H1 (cell line): Measurements from ENCODE around the gene FADS3. TPM values are rescaled to one million over a fixed set of nuclear protein-coding genes. Genes with fewer than 3 reads are reported as not detected.

Experiments used
- CTCF ChIA-PET: fragments of 300-600 bp; sonication (Branson Sonifier 250); formaldehyde crosslinking; loops from one replicate; lab custom pipeline; 2021; ENCODE audit not compliant: partially characterized antibody; lab: Charles Lee
- POLR2A ChIA-PET: fragments of 300-600 bp; sonication (Branson Sonifier 250); formaldehyde crosslinking; loops from one replicate; lab custom pipeline; 2021; ENCODE audit warnings: inconsistent platforms; ENCODE audit not compliant: partially characterized antibody; lab: Charles Lee
- DNase-seq, 2 experiments: peaks; one replicate each; pipeline versions ENCODE4 v3.0.0 to v3.0.0-alpha.2; 2010 to 2022; ENCODE audit warnings: low spot score in 2 of 2, low read depth in 1 of 2, mixed read lengths in 1 of 2
- FAIRE-seq: peaks from 2 replicates; lab custom pipeline; 2011; peaks lifted over from hg19 to GRCh38; lab: Jason Lieb, UNC
- H2AFZ ChIP-seq: 2 replicates; pipeline ENCODE4 v1.8.1; 2012; ENCODE audit warnings: low read length, inconsistent platforms
- H2AK5ac ChIP-seq: 2 replicates; pipeline ENCODE4 v1.6.1; 2013; ENCODE audit warnings: low read depth, low read length
- H2BK120ac ChIP-seq: replicated peaks from 2 replicates; pipeline ENCODE3; 2013; ENCODE audit warnings: low read depth, low read length, inconsistent platforms
- H2BK12ac ChIP-seq: 2 replicates; pipeline ENCODE4 v1.6.1; 2013; ENCODE audit warnings: low read depth, low read length
- H2BK15ac ChIP-seq: 2 replicates; pipeline ENCODE4 v1.6.1; 2013; ENCODE audit warnings: low read length
- H2BK20ac ChIP-seq: 2 replicates; pipeline ENCODE4 v1.6.1; 2013; ENCODE audit warnings: low read length
- H2BK5ac ChIP-seq: 2 replicates; pipeline ENCODE4 v1.6.1; 2013; ENCODE audit warnings: low read depth, low read length
- H3K14ac ChIP-seq: 2 replicates; pipeline ENCODE4 v1.6.1; 2013; ENCODE audit warnings: inconsistent platforms; ENCODE audit not compliant: insufficient read length
- H3K18ac ChIP-seq: 2 replicates; pipeline ENCODE4 v1.6.1; 2013; ENCODE audit warnings: low read length; ENCODE audit errors: extremely low read depth
- H3K23ac ChIP-seq: 2 replicates; pipeline ENCODE4 v1.6.1; 2013; ENCODE audit warnings: inconsistent platforms; ENCODE audit not compliant: insufficient read length
- H3K23me2 ChIP-seq: 2 replicates; pipeline ENCODE4 v1.6.1; 2013; ENCODE audit warnings: low read depth, low read length
- H3K27ac ChIP-seq: 2 replicates; pipeline ENCODE4 v1.6.1; 2011; ENCODE audit warnings: low read depth, low read length, inconsistent platforms
- H3K27me3 ChIP-seq, 4 experiments: replicated peaks in 1 of 4; 1 replicate in 1 of 4; 2 replicates in 3 of 4; pipeline versions ENCODE4 v1.6.1 to v1.8.1; 2011 to 2013; ENCODE audit warnings: low read length in 3 of 4, mild to moderate bottlenecking in 3 of 4, inconsistent platforms in 2 of 4, mixed read lengths in 2 of 4, moderate library complexity in 1 of 4; ENCODE audit not compliant: control insufficient read depth in 3 of 4, insufficient read depth in 3 of 4; ENCODE audit errors: extremely low read depth in 1 of 4
- H3K36me3 ChIP-seq, 4 experiments: 2 replicates each; pipeline versions ENCODE4 v1.6.1 to v1.8.1; 2011 to 2013; ENCODE audit warnings: mild to moderate bottlenecking in 4 of 4, low read length in 3 of 4, moderate library complexity in 2 of 4, control low read depth in 1 of 4, inconsistent platforms in 1 of 4; ENCODE audit not compliant: insufficient read depth in 4 of 4, control insufficient read depth in 2 of 4
- H3K4ac ChIP-seq: replicated peaks from 2 replicates; pipeline ENCODE3; 2013; ENCODE audit warnings: low read length, low read depth, mixed read lengths, inconsistent platforms; ENCODE audit not compliant: insufficient read length
- H3K4me1 ChIP-seq, 4 experiments: replicated peaks in 1 of 4; 1 replicate in 1 of 4; 2 replicates in 3 of 4; pipeline versions ENCODE4 v1.6.1 to v1.8.1; 2011 to 2013; ENCODE audit warnings: low read length in 3 of 4, inconsistent platforms in 2 of 4, mixed read lengths in 1 of 4; ENCODE audit not compliant: insufficient read depth in 4 of 4, control insufficient read depth in 3 of 4
- H3K4me2 ChIP-seq, 2 experiments: 2 replicates each; pipeline versions ENCODE4 v1.6.1 to v1.8.1; 2011 to 2013; ENCODE audit warnings: low read depth in 2 of 2, low read length in 2 of 2, control low read depth in 1 of 2, inconsistent platforms in 1 of 2, mild to moderate bottlenecking in 1 of 2; ENCODE audit not compliant: insufficient read depth in 1 of 2
- H3K4me3 ChIP-seq, 4 experiments: fragments of 200-600, 300-600 bp in 1 of 4; sonication (generic), shearing (Covaris generic), sonication (Bioruptor Twin) in 1 of 4; 2 replicates each; pipeline versions ENCODE4 v1.5.1 to v1.8.1; 2011 to 2016; ENCODE audit warnings: low read length in 4 of 4, low read depth in 3 of 4, control low read depth in 2 of 4, inconsistent platforms in 2 of 4, mild to moderate bottlenecking in 2 of 4, mixed read lengths in 1 of 4, moderate library complexity in 1 of 4; ENCODE audit not compliant: insufficient read depth in 2 of 4; ENCODE audit errors: extremely low read depth in 1 of 4
- H3K56ac ChIP-seq: replicated peaks from 2 replicates; pipeline ENCODE3; 2013; ENCODE audit warnings: low read depth, mild to moderate bottlenecking, mixed read lengths, low read length, inconsistent platforms; ENCODE audit not compliant: insufficient read length
- H3K79me1 ChIP-seq: 2 replicates; pipeline ENCODE4 v1.6.1; 2013; ENCODE audit warnings: low read depth, low read length, control low read depth
- H3K79me2 ChIP-seq, 2 experiments: 2 replicates each; pipeline versions ENCODE4 v1.6.1 to v1.8.1; 2012 to 2013; ENCODE audit warnings: low read length in 2 of 2, mild to moderate bottlenecking in 2 of 2, inconsistent platforms in 1 of 2; ENCODE audit not compliant: insufficient read depth in 2 of 2, control insufficient read depth in 1 of 2
- H3K9ac ChIP-seq, 4 experiments: replicated peaks in 1 of 4; 1 replicate in 1 of 4; 2 replicates in 3 of 4; pipeline versions ENCODE4 v1.6.1 to v1.8.1; 2011 to 2013; ENCODE audit warnings: low read depth in 3 of 4, low read length in 3 of 4, control low read depth in 2 of 4, mild to moderate bottlenecking in 2 of 4, moderate library complexity in 2 of 4, inconsistent platforms in 1 of 4; ENCODE audit errors: extremely low read depth in 1 of 4
- H3K9me3 ChIP-seq, 2 experiments: 2 replicates each; pipeline versions ENCODE4 v1.6.1 to v1.8.1; 2012 to 2013; ENCODE audit warnings: mild to moderate bottlenecking in 2 of 2, moderate library complexity in 2 of 2, control low read depth in 1 of 2, inconsistent platforms in 1 of 2, low read depth in 1 of 2, low read length in 1 of 2, mixed read lengths in 1 of 2; ENCODE audit not compliant: insufficient read depth in 2 of 2
- H4K20me1 ChIP-seq, 2 experiments: replicated peaks in 1 of 2; 2 replicates each; pipeline versions ENCODE3 to v1.8.1; 2011 to 2013; ENCODE audit warnings: inconsistent platforms in 2 of 2, low read length in 2 of 2, mild to moderate bottlenecking in 1 of 2; ENCODE audit not compliant: insufficient read depth in 2 of 2, control insufficient read depth in 1 of 2
- H4K5ac ChIP-seq: 2 replicates; pipeline ENCODE4 v1.6.1; 2013; ENCODE audit warnings: low read length, low read depth, mixed read lengths, inconsistent platforms; ENCODE audit not compliant: insufficient read length
- H4K8ac ChIP-seq: 2 replicates; pipeline ENCODE4 v1.8.0; 2013; ENCODE audit warnings: mild to moderate bottlenecking, moderate library complexity, low read length, inconsistent platforms; ENCODE audit not compliant: insufficient read depth; ENCODE audit errors: extremely low read depth
- H4K91ac ChIP-seq: replicated peaks from 2 replicates; pipeline ENCODE3; 2013; ENCODE audit warnings: low read length, mixed read lengths, inconsistent platforms; ENCODE audit not compliant: insufficient read length
- EZH2 ChIP-seq: fragments of 200-600 bp; sonication (generic); IDR thresholded peaks from 2 replicates; pipeline ENCODE4 v1.7.1; 2012; ENCODE audit warnings: low read depth, mild to moderate bottlenecking, moderate library complexity, low read length, inconsistent platforms; ENCODE audit not compliant: severe bottlenecking
- GABPA ChIP-seq: IDR thresholded peaks from 2 replicates; pipeline ENCODE4 v1.6.1; 2011; ENCODE audit warnings: mild to moderate bottlenecking, low read length, moderate library complexity, borderline replicate concordance; ENCODE audit not compliant: insufficient read depth
- JUND ChIP-seq: IDR thresholded peaks from 2 replicates; pipeline ENCODE4 v1.6.1; 2011; ENCODE audit warnings: mild to moderate bottlenecking, improper control_type of control experiment, low read length
- SP2 ChIP-seq: IDR thresholded peaks from 2 replicates; pipeline ENCODE4 v1.6.1; 2012; ENCODE audit warnings: mild to moderate bottlenecking, low read length, inconsistent platforms
- WGBS, 2 experiments: shearing (Covaris generic) in 1 of 2; methylation state at CpG; one replicate each; pipeline versions ENCODE4 v1.1.6 to v1.1.7; 2013 to 2015; ENCODE audit warnings: low lambda C conversion rate in 2 of 2, mixed read lengths in 2 of 2, inconsistent platforms in 1 of 2, low coverage in 1 of 2, missing lambda C conversion rate in 1 of 2; ENCODE audit not compliant: insufficient replicate concordance in 2 of 2, insufficient coverage in 1 of 2, insufficient read length in 1 of 2; ENCODE audit errors: extremely low coverage in 1 of 2, missing lambda C conversion rate in 1 of 2; 5-methylcytosine and 5-hydroxymethylcytosine counted together
- polyA plus RNA-seq, 7 experiments: library from polyadenylated mRNA; depleted of rRNA in 3 of 7; stranded (reverse) in 5 of 7; unstranded in 2 of 7; fragments of >200 nt in 5 of 7; fragments of 200-250 nt in 2 of 7; gene quantifications; 1 replicate in 5 of 7; 2 replicates in 1 of 7; 4 replicates in 1 of 7; pipeline versions ENCODE4 v1.2.1 to v1.2.3, GENCODE V29; 2011 to 2013; ENCODE audit warnings: missing spikeins in 2 of 7, mixed read lengths in 2 of 7
- total RNA-seq: library from RNA; stranded (reverse); fragmentation: NEBNext Ultra II Directional; extraction: Animal tissue kit (Norgen Biotek cat#: 25700); gene quantifications from 2 replicates; pipeline ENCODE4 v1.2.1, GENCODE V29; 2021

FADS3 gene
- total and polyA plus RNA-seq, 2 of the 8 experiments (the other 6 are each of a cell fraction or from before 2014, with no cell fraction given) = 43.8 to 76.3 TPM

GRCh38 chr11:61853698-61854169 is 37.6 kb downstream of the FADS3 start:
- Histone ChIP-seq H3K27ac (no peak overlapping the region), H3K27me3 (no peaks in the 10 kb centered on the region), H4K5ac (no peak overlapping the region), H3K23me2 (no peaks in the 10 kb centered on the region), H3K4me2 (no peak overlapping the region), H2BK120ac (no peak overlapping the region), H2BK15ac (no peak overlapping the region), H3K36me3 (peaks cover 36 to 75% (median 64%) of the 10 kb centered on the region in 4 experiments), H3K79me1 (peaks cover 11% of the 10 kb centered on the region), H3K23ac (no peak overlapping the region), H3K9me3 (no peaks in the 10 kb centered on the region), H4K91ac (no peak overlapping the region), H4K8ac (no peak overlapping the region; the same call in 1 of the 2 replicates), H3K14ac (no peak overlapping the region), H2AK5ac (no peak overlapping the region), H3K4me1 (no peaks in the 10 kb centered on the region), H3K4ac (no peak overlapping the region), H2BK20ac (no peak overlapping the region), H2AFZ (no peak overlapping the region), H3K79me2 (no peaks in the 10 kb centered on the region), H3K56ac (no peak overlapping the region), H3K18ac (no peak overlapping the region), H4K20me1 (peaks cover 11 to 38% of the 10 kb centered on the region in 2 experiments), H3K4me3 (no peak overlapping the region), H2BK5ac (no peak overlapping the region), H2BK12ac (no peak overlapping the region), H3K9ac (no peak overlapping the region)
- WGBS, 2 experiments = 86% methylated on average over 13 of the region's 13 CpGs; no CpG with 5 or more reads in 1 of the 2 experiments
- ChIA-PET POLR2A (interaction anchor here (0.8 to 2.8 kb wide), 12 partner anchors 9 to 56 kb away, joined by 3 to 7 read pairs (median 4); no protein-coding TSS in a partner anchor), CTCF (interaction anchor here (1.4 to 2.2 kb wide), 4 partner anchors 17 to 56 kb away, joined by 4 to 8 read pairs (median 4); no protein-coding TSS in a partner anchor)
- DNase-seq = no peak
- no peak for FAIRE-seq
- TF ChIP-seq SP2 (no peak), GABPA (no peak), JUND (no peak), EZH2 (no peak)
